Activated naive CD4-positive, alpha-beta T cell treated with Interleukin-2 at 50 U/mL for 16 hours (primary cell): ENCODE results near the gene OR51B2.

ENCODE experiments used
- DNase-seq: peaks from one replicate; pipeline ENCODE4 v3.0.0-alpha.2; 2020

The OR51B2 gene

DNA sequence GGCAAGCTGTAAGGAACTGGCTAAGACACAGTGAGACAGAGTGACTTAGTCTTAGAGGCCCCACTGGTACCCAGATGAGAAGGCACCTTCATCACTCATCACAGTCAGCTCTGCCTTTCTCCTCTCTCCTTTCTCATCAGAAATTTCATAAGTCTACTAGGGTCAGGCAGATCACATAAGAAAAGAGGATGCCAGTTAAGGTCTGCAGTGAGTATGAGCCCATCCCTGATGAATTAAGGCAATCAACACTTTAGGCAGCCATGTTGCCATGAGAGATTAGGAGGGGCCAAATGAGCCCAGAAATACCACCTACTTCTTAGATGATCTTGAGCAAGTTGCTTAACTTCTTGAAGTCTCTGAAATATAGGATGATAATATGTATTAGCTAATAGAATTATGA is 42.5 kb downstream of the OR51B2 start:
- no peak for DNase-seq

DNA sequence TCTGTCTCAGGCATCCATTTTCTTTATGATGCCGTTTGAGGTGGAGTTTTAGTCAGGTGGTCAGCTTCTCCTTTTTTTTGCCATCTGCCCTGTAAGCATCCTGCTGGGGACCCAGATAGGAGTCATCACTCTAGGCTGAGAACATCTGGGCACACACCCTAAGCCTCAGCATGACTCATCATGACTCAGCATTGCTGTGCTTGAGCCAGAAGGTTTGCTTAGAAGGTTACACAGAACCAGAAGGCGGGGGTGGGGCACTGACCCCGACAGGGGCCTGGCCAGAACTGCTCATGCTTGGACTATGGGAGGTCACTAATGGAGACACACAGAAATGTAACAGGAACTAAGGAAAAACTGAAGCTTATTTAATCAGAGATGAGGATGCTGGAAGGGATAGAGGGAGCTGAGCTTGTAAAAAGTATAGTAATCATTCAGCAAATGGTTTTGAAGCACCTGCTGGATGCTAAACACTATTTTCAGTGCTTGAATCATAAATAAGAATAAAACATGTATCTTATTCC is 43.5 kb downstream of the OR51B2 start:
- DNase-seq = no peak

DNA sequence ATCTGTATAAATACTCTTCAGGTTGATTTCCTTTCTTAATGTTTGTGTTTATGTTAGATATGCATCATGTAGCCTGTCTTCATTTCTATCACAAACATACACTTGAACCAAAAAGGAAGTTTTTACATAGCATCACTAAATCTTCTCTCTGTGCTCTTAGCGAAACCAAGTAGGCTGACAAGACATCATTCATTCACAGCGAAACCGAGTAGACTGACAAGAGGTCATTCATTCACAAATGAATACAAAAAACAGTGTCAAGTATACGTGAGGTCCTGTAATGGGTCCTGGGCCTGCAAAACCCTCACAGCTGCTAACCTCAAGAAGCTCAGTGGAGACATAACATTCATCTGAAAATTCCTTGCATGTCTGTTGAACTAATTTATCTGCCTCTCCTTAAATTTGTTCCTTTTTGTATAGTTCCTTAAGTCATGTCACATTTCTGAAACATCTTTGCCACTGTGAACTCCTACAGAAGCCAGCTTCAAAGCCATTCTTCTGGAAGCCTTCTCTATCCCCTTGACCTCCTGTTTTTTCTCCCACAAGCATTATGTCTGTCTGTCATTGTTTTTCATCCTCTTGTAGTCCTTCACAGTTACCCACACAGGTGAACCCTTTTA is 44.5 kb downstream of the OR51B2 start:
- DNase-seq = no peak

DNA sequence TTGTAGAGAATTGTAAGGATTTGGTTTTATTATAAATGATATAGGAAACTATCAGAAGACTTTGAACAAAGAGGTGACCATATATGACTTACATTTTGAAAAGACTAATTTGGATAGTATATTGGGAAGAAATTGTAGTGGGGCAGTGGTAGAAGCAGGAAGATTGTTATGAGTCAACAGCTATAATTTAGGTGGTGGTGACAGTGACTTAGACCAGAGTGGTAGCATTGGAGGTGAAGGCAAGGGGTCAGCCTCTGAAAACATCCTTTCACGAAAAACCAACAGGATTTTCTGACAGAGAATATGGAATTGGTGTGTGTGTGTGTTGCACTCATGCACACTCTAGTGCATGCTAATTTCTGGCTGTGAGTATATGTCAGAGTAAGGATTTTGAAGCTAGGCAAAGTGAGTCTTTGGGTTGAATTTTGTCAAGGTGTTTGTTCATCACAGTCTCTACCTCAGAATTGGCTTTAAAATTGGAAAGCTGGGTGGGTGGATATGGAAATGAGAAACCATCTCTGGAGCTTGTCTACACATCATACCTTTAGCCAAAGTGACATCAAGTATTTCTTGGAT is 46.2 kb downstream of the OR51B2 start:
- no peak for DNase-seq

DNA sequence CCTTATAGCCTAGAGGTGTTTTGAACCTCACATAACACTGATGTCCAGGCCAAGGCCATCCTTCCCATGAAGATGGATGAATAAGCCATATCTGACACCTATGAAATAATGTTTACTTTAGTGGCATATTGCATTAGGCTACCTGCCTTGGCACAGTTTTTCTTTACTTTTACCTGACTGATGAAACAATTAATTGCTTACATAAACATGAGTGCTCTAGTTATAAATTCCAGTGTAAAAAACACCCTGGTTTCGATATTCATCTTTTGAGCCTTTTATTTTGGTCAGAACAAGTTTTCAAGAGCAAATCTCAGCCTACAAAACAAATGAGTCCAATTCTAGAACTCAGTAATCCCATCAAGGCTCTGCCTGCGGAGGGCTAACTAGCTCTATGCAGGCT is 47.4 kb downstream of the OR51B2 start:
- no peak for DNase-seq

DNA sequence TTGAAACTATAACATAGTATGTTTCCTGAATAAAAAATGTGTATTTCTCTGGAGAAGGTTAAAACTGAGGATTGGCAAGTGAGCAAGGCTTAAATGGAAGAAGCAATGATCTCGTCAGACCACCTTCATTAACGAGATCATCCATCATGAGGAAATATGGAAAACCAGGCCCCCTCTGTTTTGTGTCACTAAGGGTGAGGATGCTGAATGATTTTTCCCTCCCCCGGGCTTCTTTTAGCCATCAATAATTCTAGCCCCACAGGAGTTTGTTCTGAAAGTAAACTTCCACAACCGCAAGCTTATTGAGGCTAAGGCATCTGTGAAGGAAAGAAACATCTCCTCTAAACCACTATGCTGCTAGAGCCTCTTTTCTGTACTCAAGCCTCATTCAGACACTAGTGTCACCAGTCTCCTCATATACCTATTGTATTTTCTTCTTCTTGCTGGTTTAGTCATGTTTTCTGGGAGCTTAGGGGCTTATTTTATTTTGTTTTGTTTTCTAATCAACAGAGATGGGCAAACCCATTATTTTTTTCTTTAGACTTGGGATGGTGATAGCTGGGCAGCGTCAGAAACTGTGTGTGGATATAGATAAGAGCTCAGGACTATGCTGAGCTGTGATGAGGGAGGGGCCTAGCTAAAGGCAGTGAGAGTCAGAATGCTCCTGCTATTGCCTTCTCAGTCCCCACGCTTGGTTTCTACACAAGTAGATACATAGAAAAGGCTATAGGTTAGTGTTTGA is 48.6 kb downstream of the OR51B2 start:
- no peak for DNase-seq

DNA sequence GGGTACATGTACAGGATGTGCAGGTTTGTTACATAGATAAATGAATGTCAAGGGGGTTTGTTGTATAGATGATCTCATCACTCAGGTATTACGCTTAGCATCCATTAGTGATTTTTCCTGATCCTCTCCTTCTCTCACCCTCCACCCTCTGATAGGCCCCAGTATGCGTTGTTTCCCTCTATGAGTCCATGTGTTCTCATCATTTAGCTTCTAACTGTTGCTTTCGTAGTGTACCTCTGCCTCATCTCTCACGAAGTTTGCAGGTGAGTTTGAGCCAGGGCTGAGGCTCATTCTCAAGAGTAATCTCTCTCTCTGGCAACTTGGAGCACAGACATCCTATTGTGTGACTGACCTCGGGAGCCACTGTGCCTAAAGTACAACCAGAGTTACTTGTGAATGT is 49.7 kb downstream of the OR51B2 start:
- no peak for DNase-seq
